Fibroblast of the aortic adventitia (primary cell): ENCODE results near the gene MAP1B. TPM values are rescaled to one million over a fixed set of nuclear protein-coding genes. Genes with fewer than 3 reads are reported as not detected.

Experiments
- DNase-seq: peaks from one replicate; pipeline ENCODE4 v3.0.0-alpha.2; 2010; ENCODE audit warnings: low read depth
- H3K4me3 ChIP-seq: 2 replicates; pipeline ENCODE4 v1.5.1; 2011; ENCODE audit warnings: low read depth, mild to moderate bottlenecking, control low read depth, low read length, moderate library complexity
- total RNA-seq: library from RNA; depleted of rRNA; stranded (reverse); fragments of >200 nt; gene quantifications from 2 replicates; pipeline ENCODE4 v1.2.3, GENCODE V29; 2012; ENCODE audit warnings: low replicate concordance
- TF ChIP-seq, protein P1 (sequence below): IDR thresholded peaks from 2 replicates; pipeline ENCODE4 v1.5.1; 2011; ENCODE audit warnings: mild to moderate bottlenecking, low read length, control low read depth, inconsistent platforms; ENCODE audit not compliant: insufficient read depth

MAP1B gene
- total RNA-seq, 1 donor: 401 TPM

DNA sequence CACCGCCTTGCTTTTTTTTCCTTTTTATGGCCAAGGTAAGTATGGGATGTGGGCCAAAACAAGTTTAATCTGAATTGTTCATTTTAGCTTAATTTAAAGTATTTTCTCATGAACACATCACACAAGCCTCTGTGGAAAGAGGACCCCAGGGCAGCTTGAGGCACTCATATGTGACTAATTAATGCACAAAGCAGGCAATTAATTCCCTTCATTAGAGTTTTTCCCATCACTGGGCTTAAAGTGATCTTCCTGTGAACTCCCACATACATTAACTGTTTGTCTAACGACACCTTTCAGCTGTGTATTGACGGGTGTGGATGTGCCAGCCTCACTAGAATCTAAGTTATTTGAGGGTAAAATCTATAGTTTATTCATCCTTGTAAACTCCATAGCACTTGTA lies 109.5 kb downstream of the MAP1B start:
- no peak for DNase-seq

DNA sequence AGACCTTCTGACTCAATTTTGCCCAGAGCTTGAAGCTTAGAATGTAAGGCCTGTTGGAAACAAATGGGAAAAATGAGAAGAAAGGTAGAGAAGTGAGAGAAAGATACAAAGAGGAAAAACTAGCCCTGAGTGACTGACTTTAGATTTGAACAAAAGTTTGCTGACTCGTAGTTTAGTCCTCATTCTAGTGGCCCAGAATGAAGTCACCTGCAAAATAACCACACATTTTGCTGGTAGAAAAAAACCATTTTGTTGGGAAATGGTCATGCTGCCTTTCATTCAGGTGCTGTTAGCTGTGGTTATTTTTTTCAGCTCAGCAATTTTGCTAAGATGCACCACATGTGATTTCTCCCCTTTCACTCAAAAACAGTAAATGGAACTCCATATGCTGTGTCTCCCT lies 113.8 kb downstream of the MAP1B start:
- H3K4me3 ChIP-seq: no peak overlapping the region
- no peak for DNase-seq
- TF ChIP-seq, protein P1, sequence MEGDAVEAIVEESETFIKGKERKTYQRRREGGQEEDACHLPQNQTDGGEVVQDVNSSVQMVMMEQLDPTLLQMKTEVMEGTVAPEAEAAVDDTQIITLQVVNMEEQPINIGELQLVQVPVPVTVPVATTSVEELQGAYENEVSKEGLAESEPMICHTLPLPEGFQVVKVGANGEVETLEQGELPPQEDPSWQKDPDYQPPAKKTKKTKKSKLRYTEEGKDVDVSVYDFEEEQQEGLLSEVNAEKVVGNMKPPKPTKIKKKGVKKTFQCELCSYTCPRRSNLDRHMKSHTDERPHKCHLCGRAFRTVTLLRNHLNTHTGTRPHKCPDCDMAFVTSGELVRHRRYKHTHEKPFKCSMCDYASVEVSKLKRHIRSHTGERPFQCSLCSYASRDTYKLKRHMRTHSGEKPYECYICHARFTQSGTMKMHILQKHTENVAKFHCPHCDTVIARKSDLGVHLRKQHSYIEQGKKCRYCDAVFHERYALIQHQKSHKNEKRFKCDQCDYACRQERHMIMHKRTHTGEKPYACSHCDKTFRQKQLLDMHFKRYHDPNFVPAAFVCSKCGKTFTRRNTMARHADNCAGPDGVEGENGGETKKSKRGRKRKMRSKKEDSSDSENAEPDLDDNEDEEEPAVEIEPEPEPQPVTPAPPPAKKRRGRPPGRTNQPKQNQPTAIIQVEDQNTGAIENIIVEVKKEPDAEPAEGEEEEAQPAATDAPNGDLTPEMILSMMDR: no peak

More for the DNA sequence above, 109.5 kb downstream of the MAP1B start:
- TF ChIP-seq, protein P1: no peak
- H3K4me3 ChIP-seq: no peak overlapping the region

DNA sequence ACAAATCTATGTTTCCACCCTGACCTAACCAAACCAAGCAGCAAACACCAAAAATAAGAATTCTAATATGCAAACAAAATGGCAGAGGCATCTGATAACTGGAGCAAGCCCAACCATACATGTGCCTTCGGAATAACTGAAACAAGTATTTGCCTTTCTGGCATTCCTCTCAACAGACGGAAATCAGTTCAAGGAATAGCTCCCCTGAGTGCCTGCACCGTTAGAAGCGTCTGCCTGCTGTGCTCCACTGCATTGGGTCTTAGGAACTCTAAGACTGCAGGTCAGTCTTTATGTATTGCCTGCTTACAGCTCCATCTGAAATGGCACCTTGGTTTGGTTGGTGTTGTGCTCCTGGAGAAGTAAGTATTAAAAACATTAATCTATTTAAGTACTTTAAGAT lies 114.3 kb downstream of the MAP1B start:
- DNase-seq: no peak
- no peak overlapping the region for H3K4me3 ChIP-seq
- TF ChIP-seq, protein P1: no peak

DNA sequence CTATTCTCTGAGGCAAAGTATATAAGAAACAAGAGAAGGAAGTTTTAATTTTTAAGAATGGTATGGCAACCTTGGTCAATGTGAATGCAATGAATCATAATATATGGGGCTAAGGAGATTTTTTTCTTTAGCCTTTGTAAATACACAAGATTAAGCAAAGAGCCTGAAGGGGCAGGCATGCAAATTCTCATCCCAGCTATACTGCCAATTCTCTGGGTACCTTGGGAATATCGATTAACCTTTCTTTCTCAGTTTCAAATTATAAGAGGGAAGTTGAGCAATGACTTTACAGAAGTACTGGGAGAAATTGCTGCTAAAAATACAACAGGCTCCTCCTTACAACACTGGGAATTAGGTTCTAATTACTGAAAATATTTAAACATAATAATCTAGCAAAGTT lies 115.2 kb downstream of the MAP1B start:
- no peak for DNase-seq
- TF ChIP-seq, protein P1: no peak
- H3K4me3 ChIP-seq: no peak overlapping the region

DNA sequence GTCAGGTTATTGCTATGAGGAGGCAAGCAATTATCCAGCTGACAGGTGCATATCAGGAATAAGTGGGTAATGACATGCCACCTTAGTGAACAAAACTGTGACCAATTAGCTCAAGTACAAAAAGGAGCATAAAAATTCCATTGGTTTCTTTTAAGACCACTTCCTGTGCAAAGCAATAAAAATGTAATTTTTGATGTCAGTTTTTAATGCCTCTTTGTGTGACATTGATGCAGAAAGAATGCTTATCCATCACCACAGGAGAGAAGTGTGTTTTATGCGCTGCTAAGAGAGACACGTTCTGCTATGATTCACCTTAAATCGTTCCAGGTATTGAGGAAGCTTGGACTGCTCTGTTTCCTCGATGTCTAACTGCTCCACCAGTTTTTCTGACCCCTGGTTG lies 116.1 kb downstream of the MAP1B start:
- DNase-seq: no peak
- TF ChIP-seq, protein P1: no peak

DNA sequence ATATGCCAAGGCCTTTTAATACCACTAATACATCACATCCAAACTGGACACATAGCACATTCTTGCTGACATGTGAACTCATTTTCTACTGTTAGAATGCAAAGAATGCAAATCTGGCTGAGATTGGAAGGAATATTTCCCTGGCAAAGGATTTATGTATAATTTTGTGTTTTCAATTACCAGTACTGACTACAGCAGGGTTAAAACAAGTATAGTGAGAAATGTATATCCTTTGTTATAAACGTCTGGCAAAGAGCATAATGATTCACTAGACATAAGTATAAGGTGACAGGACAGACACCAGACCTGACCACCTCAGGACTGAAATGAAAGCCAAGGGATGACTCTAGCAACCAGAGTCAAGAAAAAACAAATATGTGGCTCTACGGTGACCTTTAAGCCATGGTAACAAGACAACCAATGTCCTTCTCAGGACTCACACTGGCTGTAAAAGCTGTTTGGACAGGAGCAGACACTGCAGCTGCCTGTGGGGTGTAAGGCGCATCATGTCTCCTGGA lies 117.7 kb downstream of the MAP1B start:
- H3K4me3 ChIP-seq: no peak overlapping the region
- TF ChIP-seq, protein P1: no peak
- peak; percentile 75 for DNase-seq

More for the DNA sequence above, 116.1 kb downstream of the MAP1B start:
- H3K4me3 ChIP-seq: no peak overlapping the region

DNA sequence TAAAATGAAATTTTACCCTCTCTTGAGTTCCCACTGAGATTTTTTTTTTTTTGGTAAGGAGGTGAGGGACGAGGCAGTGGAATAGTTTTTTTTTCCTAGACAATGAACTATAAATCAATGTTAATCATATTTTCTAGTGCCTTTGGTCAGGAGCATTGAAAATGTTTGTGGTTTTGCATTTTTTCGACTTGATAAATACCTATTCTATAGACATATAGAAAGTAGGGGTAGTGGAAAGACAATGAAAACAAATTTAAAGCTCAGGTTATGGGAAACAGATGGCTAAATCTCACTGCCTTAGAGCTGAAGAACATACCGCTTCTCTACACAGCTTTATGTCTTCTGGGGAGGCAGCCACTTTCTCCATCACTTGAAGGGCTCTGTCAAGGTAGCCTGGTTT lies 118.5 kb downstream of the MAP1B start:
- H3K4me3 ChIP-seq: no peak overlapping the region
- DNase-seq: no peak
- TF ChIP-seq, protein P1: no peak
